GM12878 (cell line): ENCODE measurements around the gene OFD1. TPM values are rescaled to one million over a fixed set of nuclear protein-coding genes. Genes with fewer than 3 reads are reported as not detected.

Experiments
- ATF7 ChIP-seq: fragments of 450-650 bp; IDR thresholded peaks from 2 replicates; pipeline ENCODE4 v1.6.1; 2016; ENCODE audit warnings: low read depth, mild to moderate bottlenecking
- BCL11A ChIP-seq: IDR thresholded peaks from 2 replicates; pipeline ENCODE4 v1.6.1; 2011; ENCODE audit warnings: low read depth, low read length
- BHLHE40 ChIP-seq, 2 experiments: fragments of 450-650 bp in 1 of 2; IDR thresholded peaks; 2 replicates each; pipeline ENCODE4 v1.6.1; 2011 to 2017; ENCODE audit warnings: low read depth in 2 of 2, borderline replicate concordance in 1 of 2, improper control_type of control experiment in 1 of 2, low read length in 1 of 2, mild to moderate bottlenecking in 1 of 2
- BMI1 ChIP-seq: fragments of 450-650 bp; IDR thresholded peaks from 2 replicates; pipeline ENCODE4 v1.6.1; 2016; ENCODE audit warnings: mild to moderate bottlenecking, moderate library complexity, borderline replicate concordance
- CHD1 ChIP-seq: IDR thresholded peaks from 2 replicates; pipeline ENCODE4 v1.6.1; 2012; ENCODE audit warnings: low read depth, low read length, improper control_type of control experiment
- CHD2 ChIP-seq: IDR thresholded peaks from 2 replicates; pipeline ENCODE4 v1.6.1; 2011; ENCODE audit warnings: low read depth, low read length, improper control_type of control experiment, borderline replicate concordance
- CREM ChIP-seq: IDR thresholded peaks from 2 replicates; pipeline ENCODE4 v1.6.1; 2014; ENCODE audit warnings: antibody characterized with exemption, low read depth
- DPF2 ChIP-seq: fragments of 450-650 bp; IDR thresholded peaks from 2 replicates; pipeline ENCODE4 v1.6.1; 2017; ENCODE audit warnings: mild to moderate bottlenecking
- ESRRA ChIP-seq: IDR thresholded peaks from 2 replicates; pipeline ENCODE4 v1.6.1; 2012; ENCODE audit warnings: mild to moderate bottlenecking, low read length, improper control_type of control experiment
- EZH2 ChIP-seq: IDR thresholded peaks from 2 replicates; pipeline ENCODE4 v1.6.1; 2012; ENCODE audit warnings: low read depth, mild to moderate bottlenecking, control low read depth, inconsistent platforms, low read length, borderline replicate concordance; ENCODE audit not compliant: control insufficient read depth
- FOXM1 ChIP-seq: IDR thresholded peaks from 2 replicates; pipeline ENCODE4 v1.6.1; 2012; ENCODE audit warnings: low read depth, mild to moderate bottlenecking, inconsistent platforms, low read length, moderate library complexity
- GABPA ChIP-seq: IDR thresholded peaks from 2 replicates; pipeline ENCODE4 v1.6.1; 2014; ENCODE audit warnings: antibody characterized with exemption, low read depth, mild to moderate bottlenecking, inconsistent platforms
- GATAD2B ChIP-seq: fragments of 450-650 bp; conservative IDR thresholded peaks from 2 replicates; pipeline ENCODE4 v1.6.1; 2017; ENCODE audit warnings: low read depth, mild to moderate bottlenecking, moderate library complexity
- HCFC1 ChIP-seq: fragments of 150-350 bp; IDR thresholded peaks from 2 replicates; pipeline ENCODE4 v1.6.1; 2014; ENCODE audit warnings: low read length
- HDAC6 ChIP-seq: fragments of 200-600 bp; sonication (generic); IDR thresholded peaks from one replicate; pipeline ENCODE4 v1.8.0; 2017; ENCODE audit warnings: antibody characterized with exemption; ENCODE audit not compliant: unreplicated experiment
- IKZF1 ChIP-seq: fragments of 450-650 bp; conservative IDR thresholded peaks from 2 replicates; pipeline ENCODE4 v1.6.1; 2017; ENCODE audit warnings: antibody characterized with exemption, mild to moderate bottlenecking
- IKZF2 ChIP-seq, 2 experiments: fragments of 450-650 bp; IDR thresholded peaks; 2 replicates each; pipeline ENCODE4 v1.6.1; 2017; ENCODE audit warnings: mild to moderate bottlenecking in 2 of 2, moderate library complexity in 2 of 2
- IRF4 ChIP-seq: IDR thresholded peaks from 2 replicates; pipeline ENCODE4 v1.6.1; 2011; ENCODE audit warnings: low read depth, low read length
- MEF2A ChIP-seq: IDR thresholded peaks from 2 replicates; pipeline ENCODE4 v1.6.1; 2011; ENCODE audit warnings: low read depth, mild to moderate bottlenecking, low read length, moderate library complexity; ENCODE audit not compliant: insufficient read depth
- MTA2 ChIP-seq: fragments of 450-650 bp; IDR thresholded peaks from 2 replicates; pipeline ENCODE4 v1.6.1; 2016; ENCODE audit warnings: low read depth, mild to moderate bottlenecking, moderate library complexity
- MTA3 ChIP-seq: IDR thresholded peaks from 2 replicates; pipeline ENCODE4 v1.6.1; 2012; ENCODE audit warnings: low read length, inconsistent platforms, borderline replicate concordance
- NBN ChIP-seq: fragments of 450-650 bp; IDR thresholded peaks from 2 replicates; pipeline ENCODE4 v1.6.1; 2016
- NFYA ChIP-seq: IDR thresholded peaks from 2 replicates; pipeline ENCODE4 v1.6.1; 2011; ENCODE audit warnings: low read depth, mild to moderate bottlenecking, low read length, improper control_type of control experiment, borderline replicate concordance
- PAX5 ChIP-seq: IDR thresholded peaks from 2 replicates; pipeline ENCODE4 v1.6.1; 2011; ENCODE audit warnings: low read depth, low read length, borderline replicate concordance
- RCOR1 ChIP-seq: conservative IDR thresholded peaks from 2 replicates; pipeline ENCODE4 v1.6.1; 2012; ENCODE audit warnings: low read depth, low read length, improper control_type of control experiment
- SPI1 ChIP-seq: IDR thresholded peaks from 2 replicates; pipeline ENCODE4 v1.6.1; 2011; ENCODE audit warnings: low read depth, mild to moderate bottlenecking, low read length, moderate library complexity, borderline replicate concordance; ENCODE audit not compliant: insufficient read depth
- ZNF207 ChIP-seq: fragments of 450-650 bp; IDR thresholded peaks from 2 replicates; pipeline ENCODE4 v1.6.1; 2014; ENCODE audit warnings: antibody characterized with exemption, mild to moderate bottlenecking, borderline replicate concordance
- ZSCAN29 ChIP-seq: fragments of 450-650 bp; IDR thresholded peaks from 2 replicates; pipeline ENCODE4 v1.6.1; 2017; ENCODE audit warnings: mild to moderate bottlenecking, moderate library complexity
- polyA plus RNA-seq, 11 experiments: library from polyadenylated mRNA; depleted of rRNA in 4 of 11; unstranded in 6 of 11; stranded (reverse) in 5 of 11; fragments of >200 nt; fragmentation: Nextera tagmentation in 4 of 11; fragmentation: Illumina TruSeq in 1 of 11; extraction: Ambion mirVana in 4 of 11; extraction: Trizol in 1 of 11; gene quantifications; 1 replicate in 1 of 11; 2 replicates in 10 of 11; pipeline versions ENCODE4 v1.2.1 to v1.2.3, GENCODE V29; 2011 to 2016; ENCODE audit warnings: inconsistent platforms in 2 of 11, missing spikeins in 2 of 11, low read depth in 1 of 11
- total RNA-seq, 4 experiments: library from RNA; depleted of rRNA in 3 of 4; stranded (reverse); fragments of >200 nt in 3 of 4; fragmentation: Illumina TruSeq in 1 of 4; extraction: Trizol in 1 of 4; gene quantifications; 2 replicates each; pipeline versions ENCODE4 v1.2.1 to v1.2.3, GENCODE V29; 2013 to 2021
- TF ChIP-seq, protein P1 (sequence below): IDR thresholded peaks from 2 replicates; pipeline ENCODE4 v1.6.1; 2012; ENCODE audit warnings: low read length, inconsistent platforms
- TF ChIP-seq, protein P2 (sequence below): fragments of 450-650 bp; IDR thresholded peaks from 2 replicates; pipeline ENCODE4 v1.6.1; 2017; ENCODE audit warnings: low read depth, mild to moderate bottlenecking, moderate library complexity
- TF ChIP-seq, protein P3 (sequence below): IDR thresholded peaks from 2 replicates; pipeline ENCODE4 v1.6.1; 2011; ENCODE audit warnings: borderline replicate concordance, low read depth, mild to moderate bottlenecking, moderate library complexity, mixed read lengths, low read length; ENCODE audit not compliant: insufficient read depth; ENCODE audit errors: extremely low read length

The OFD1 gene
- total and polyA plus RNA-seq, 10 of the 15 experiments (the other 5 are each of a cell fraction or from before 2014, with no cell fraction given): 22.4 to 77.2 (median 34.1) TPM

DNA sequence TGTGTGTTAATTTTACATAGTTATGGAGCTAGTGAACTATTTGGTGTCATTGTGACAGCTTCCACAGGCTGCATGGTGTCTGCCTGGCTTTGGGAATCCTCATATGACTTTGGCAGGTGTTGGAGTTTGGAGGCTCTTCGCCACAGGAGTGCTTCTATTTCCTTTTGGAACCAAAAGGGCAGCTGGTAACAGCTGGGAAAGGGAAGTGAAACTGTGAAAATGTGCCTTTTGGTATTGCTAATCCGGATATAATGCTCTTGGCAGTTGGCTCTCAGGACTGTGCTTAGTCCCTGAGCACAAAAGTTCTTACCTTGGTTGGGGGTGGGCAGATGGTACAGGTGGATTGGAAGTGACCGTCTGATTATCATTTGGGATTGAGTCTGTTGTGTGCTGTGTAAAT, 18.1 kb downstream of the OFD1 start (continued):
- TF ChIP-seq, protein P1, sequence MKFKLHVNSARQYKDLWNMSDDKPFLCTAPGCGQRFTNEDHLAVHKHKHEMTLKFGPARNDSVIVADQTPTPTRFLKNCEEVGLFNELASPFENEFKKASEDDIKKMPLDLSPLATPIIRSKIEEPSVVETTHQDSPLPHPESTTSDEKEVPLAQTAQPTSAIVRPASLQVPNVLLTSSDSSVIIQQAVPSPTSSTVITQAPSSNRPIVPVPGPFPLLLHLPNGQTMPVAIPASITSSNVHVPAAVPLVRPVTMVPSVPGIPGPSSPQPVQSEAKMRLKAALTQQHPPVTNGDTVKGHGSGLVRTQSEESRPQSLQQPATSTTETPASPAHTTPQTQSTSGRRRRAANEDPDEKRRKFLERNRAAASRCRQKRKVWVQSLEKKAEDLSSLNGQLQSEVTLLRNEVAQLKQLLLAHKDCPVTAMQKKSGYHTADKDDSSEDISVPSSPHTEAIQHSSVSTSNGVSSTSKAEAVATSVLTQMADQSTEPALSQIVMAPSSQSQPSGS: peak; percentile 70
- TF ChIP-seq CHD2 (peak; percentile 68; the same call in 1 of the 2 replicates), MTA3 (peak; percentile 73; the same call in 1 of the 2 replicates), RCOR1 (0 out of 2 replicates have a peak, but pooled peaks have one; percentile 68), SPI1 (peak; percentile 95), NBN (peak; percentile 53; the same call in 1 of the 2 replicates), IRF4 (peak; percentile 95), ZNF207 (no peak), BCL11A (peak; percentile 91), BHLHE40 (IDR thresholded peaks at IDR 0.05; ENCODE audit: borderline replicate concordance in 1 of 2, low read depth in 2 of 2, low read length in 1 of 2) (peak; percentile 65 to 74), GATAD2B (peak; percentile 75), ESRRA (no peak), PAX5 (peak; percentile 77), DPF2 (peak; percentile 95), HCFC1 (no peak), MTA2 (peak; percentile 80), CREM (peak; percentile 73), ZSCAN29 (peak; percentile 77; the same call in 1 of the 2 replicates), EZH2 (no peak), IKZF2 (IDR thresholded peaks at IDR 0.05) (peak; percentile 97 to 98), GABPA (no peak; the same call in 1 of the 2 replicates), IKZF1 (peak; percentile 98), BMI1 (peak; percentile 58; the same call in 1 of the 2 replicates), MEF2A (peak; percentile 73; the same call in 1 of the 2 replicates), CHD1 (no peak), ATF7 (0 out of 2 replicates have a peak, but pooled peaks have one; percentile 46), FOXM1 (peak; percentile 81; the same call in 1 of the 2 replicates), HDAC6 (no peak), NFYA (no peak)
- TF ChIP-seq, protein P2, sequence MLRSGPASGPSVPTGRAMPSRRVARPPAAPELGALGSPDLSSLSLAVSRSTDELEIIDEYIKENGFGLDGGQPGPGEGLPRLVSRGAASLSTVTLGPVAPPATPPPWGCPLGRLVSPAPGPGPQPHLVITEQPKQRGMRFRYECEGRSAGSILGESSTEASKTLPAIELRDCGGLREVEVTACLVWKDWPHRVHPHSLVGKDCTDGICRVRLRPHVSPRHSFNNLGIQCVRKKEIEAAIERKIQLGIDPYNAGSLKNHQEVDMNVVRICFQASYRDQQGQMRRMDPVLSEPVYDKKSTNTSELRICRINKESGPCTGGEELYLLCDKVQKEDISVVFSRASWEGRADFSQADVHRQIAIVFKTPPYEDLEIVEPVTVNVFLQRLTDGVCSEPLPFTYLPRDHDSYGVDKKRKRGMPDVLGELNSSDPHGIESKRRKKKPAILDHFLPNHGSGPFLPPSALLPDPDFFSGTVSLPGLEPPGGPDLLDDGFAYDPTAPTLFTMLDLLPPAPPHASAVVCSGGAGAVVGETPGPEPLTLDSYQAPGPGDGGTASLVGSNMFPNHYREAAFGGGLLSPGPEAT: peak; percentile 92
- TF ChIP-seq, protein P3, sequence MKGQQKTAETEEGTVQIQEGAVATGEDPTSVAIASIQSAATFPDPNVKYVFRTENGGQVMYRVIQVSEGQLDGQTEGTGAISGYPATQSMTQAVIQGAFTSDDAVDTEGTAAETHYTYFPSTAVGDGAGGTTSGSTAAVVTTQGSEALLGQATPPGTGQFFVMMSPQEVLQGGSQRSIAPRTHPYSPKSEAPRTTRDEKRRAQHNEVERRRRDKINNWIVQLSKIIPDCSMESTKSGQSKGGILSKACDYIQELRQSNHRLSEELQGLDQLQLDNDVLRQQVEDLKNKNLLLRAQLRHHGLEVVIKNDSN: no peak
